Dermis microvascular lymphatic vessel endothelial cell (primary cell): ENCODE results near the gene KIF1B. TPM values are rescaled to one million over a fixed set of nuclear protein-coding genes. Genes with fewer than 3 reads are reported as not detected.

Source experiments
- DNase-seq, 2 donors: peaks; one replicate each; pipeline versions ENCODE4 v3.0.0 to v3.0.0-alpha.2; 2010; ENCODE audit warnings: low read depth in 2 of 2
- total RNA-seq: library from RNA; depleted of rRNA; stranded (reverse); fragments of >200 nt; gene quantifications from 2 replicates; pipeline ENCODE4 v1.2.1, GENCODE V29; 2014

KIF1B gene
- total RNA-seq, 1 donor from 2014 or later: 23.0 TPM

DNA sequence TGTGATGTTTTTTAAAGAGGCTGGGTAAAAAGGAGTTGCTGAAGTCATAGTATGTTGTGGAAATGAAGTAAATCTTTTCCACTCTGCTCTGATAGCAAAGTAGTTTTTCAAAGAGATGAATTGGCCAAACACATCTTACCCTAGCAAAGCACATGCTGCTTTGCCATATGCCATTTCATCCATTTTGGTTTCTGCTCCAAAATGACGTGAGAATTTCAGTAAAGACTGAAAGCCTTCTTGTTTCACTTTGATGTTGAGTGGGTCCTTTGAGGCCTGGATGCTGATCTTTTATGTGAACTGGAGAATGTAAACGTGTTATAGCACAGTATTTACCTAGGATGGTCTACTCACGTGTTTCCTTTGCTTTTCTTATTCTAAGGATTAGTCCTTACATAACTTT lies 115.2 kb downstream of the KIF1B start:
- DNase-seq: no peak

DNA sequence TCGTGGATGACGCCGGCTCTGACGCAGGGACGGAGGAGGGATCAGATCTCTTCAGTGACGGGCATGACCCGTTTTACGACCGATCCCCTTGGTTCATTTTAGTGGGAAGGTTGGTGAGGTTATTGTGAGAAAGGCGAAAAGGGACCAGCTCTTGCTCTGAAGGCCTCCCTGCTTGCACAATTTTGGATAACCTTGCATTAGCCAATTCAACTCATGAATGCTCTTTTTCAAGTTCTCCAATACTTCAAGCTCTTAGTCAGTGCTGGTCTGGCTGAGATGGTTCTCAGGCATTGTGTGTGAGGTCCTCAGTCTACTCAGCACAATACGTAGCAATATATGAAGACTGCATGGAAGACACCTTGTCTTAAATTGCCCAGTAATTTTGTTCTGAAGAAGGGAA lies 115.9 kb downstream of the KIF1B start:
- no peak for DNase-seq

DNA sequence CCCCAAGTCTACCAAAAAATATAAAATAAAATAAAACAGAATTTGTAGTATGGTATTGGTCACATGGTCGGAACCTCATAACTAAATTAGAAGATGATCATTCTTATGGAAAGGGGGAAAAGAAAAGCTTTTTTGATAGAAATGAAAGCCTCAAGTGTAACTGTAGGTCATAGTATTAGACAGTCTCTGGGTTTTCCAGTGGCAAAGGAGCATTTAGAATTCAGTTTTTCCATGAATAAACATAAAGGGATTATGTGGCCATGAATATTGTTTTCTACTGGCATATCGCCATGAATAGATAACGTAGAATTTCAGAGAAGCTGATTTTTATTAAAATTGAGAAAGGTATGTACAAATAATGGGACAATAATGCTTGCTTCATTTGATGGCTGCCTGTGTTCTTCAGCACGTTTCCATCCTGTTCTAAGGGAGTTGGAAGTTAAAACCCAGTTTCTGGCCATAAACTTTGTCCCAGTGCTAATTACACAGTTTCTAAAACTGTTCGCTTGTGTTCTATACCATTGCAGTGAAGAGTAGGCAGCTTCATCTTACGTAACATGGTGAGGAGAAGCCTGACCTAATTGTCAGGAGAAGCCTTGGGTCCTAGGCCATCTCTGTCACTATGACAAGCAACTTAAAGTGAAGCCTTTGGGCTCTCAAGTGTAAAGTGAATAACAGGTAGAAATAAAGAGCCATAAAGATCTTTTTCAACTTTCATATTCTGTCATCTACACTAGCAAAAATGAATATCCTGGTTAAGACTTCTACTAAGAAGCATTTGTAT lies 118.0 kb downstream of the KIF1B start:
- no peak for DNase-seq

DNA sequence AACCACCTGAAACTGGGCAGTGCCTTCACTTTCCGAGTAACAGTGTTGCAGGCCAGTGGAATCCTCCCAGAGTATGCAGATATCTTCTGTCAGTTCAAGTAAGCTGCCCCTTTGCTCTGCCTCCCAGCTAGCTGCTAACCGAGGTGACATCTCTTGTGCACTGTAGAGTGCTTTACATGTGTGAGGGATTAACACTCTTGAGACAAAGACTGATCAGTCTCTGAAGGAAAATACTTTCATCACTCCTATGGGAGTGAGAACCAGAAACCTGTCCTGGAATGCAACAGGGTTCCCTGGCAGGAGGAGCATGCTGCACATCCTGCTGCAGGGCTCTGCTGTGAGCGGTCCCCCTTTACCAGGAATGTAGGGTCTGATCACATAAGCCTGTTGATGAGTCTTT lies 127.1 kb downstream of the KIF1B start:
- no peak for DNase-seq

DNA sequence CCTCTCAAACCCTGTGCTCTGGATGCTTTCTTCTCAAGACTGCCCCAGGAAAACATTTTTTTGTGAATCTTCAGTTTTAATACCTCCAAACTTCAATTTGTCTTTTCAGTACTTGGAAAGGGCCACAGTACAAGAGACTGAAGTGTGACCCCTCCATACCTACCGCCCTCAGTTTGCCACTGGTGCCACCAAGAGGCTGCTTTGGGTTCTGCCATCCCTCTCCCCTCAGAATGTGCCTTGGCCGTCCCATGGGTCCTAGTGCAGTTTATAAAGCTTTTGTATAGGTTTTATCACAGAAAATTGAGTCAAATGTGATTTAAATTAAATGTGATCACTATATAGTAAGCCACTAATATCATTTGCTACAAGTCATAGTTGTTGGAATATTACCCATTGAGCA lies 127.7 kb downstream of the KIF1B start:
- DNase-seq: peak; percentile 33 to 73

DNA sequence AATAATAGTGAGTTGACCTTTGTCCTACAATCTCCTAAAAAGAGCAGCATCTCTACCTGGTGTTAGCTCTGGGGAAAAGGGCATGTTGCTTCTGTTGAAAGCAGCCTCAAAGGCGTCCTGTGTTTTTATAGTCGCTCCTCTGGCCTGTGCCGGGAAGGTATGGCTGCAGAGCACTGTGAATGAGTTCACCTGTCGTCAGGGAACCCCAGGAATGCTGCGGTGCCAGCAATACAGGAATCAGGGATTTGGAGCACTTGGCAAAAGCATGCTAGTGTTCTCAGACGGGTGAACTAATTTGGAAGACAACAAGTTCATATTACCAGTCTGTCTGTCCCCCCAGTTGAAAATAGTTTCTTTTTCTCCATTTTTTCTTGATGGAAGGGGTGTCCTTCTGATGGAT lies 128.2 kb downstream of the KIF1B start:
- peak in 1 of 2 donors; percentile 2 for DNase-seq

DNA sequence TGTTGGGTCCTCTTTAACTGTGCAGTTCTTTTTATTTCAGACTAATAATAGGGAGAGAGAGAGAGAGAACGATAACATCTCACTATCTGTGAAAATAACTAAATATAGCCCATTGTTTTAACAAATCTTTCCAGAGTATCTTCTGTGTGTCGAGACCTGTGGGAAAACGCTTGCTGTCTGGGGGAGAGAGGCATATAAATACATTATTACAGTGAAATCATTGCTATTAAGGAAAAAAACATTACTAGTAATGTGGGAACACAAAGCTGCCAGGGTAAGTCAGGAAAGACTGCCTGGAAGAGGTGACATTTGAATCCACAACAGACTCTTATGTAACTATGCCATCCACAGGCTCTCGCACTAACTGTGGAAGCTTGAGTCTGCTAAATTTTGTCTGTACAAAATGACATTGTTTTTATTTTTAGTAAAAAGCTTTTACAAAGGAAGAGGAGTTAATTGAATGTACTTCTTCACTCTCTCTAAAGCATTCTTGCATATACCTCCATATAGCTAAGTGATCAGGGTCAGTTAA lies 128.7 kb downstream of the KIF1B start:
- DNase-seq: peak; percentile 57 to 74

DNA sequence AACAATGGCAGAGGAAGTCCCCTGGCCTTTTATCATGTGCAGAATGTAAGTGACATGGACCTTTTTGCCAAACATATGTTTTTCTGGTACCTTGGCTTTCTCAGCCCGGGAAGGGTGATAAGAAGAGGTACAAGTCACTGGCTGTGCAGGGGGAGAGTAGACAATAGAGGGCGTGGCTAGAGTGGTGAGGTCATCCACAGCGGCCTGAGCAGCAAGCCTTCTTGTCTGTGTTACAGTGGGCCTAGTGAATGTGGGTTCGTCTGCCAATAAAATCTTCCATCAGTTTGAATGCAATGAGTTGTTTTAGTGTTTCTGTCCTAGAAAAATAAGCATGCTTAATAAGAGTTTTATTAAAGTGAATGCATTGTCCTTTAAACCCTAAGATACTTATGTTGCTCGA lies 129.4 kb downstream of the KIF1B start:
- peak; percentile 70 to 92 for DNase-seq

DNA sequence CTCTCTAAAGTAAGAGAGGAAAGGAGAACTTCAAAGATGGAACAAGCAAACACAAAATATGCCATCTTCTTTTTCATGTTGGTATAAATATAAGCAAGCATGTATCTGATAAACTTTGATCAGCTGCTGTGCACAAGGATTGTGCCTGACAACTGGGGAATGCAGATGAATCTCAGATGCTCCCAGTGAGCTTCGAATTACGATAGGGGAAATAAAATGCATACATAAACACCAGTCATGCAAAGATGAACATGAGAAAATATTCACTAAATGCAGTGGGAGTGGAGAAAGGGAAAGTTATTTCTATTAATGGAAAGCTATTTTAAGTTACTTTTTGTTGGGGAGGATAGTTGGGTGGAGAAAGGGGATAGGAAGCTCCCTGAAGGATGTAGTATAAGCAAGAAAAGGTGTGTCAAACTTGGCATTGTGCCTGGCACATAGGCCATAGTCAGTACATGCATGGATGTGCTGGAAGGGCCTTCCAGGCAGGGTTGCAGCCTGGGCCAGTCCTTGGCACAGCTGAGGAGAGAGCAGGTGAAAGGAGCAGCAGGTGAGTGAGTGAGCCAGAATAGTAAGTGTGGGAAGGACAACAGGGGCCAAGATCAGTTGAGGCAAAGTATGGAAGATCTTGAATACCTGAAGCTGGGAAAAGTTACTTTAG lies 130.7 kb downstream of the KIF1B start:
- DNase-seq: no peak

DNA sequence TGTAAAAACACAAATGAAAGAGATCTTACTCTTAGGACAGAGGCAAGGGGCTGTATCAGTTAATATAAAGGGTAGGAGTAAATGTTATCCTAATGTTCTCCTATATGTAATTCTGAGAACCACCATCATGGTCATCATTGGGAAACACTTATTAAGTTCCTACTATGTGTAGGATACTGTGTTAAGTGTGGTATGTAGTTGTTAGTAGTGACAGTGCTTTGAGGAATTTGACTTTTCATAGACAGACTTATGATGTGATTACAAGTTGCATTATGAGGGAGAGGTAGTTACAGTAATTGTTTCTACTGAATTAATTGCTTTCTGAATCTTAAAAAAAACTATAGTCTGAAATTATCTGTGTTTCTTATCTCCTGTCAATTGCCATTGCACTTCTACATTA lies 136.7 kb downstream of the KIF1B start:
- DNase-seq: no peak

DNA sequence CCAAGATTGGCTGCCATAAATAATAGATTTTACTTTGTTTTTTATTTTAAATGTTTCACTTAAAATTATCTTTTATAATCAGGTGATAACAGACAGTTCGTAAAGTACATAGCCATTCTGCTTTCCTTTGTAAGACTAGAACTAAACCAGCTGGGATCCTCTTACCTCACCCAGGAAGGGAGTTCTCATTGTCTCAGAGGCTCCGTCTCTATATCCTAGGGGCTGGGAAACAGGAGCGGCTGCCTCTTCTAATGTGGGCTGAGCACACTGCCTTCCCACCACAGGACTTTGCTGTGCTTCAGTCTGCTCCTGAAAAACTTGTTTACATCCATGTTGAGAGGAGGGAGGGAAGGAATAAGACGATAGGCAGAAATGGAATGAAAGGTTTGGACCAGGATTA lies 142.9 kb downstream of the KIF1B start:
- no peak for DNase-seq

DNA sequence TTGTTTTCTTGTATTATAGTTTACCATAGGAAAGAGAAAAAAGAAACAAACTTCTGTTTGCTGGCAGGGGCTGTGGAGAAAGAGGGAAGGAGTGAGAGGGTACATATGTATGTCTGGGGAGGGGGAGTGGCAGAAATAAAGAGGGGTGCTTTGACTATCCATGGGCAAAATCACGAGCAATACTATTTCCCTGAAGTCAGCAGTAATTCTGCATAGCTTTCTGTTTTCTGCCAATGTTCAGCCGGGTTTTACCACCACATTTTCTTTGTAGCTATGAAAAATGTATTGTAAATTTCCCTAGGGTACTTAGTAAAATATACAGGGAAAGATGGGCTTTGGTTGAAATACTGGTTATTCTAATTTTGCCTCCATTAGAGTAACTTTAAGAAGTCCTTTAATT lies 143.3 kb downstream of the KIF1B start:
- DNase-seq: no peak

DNA sequence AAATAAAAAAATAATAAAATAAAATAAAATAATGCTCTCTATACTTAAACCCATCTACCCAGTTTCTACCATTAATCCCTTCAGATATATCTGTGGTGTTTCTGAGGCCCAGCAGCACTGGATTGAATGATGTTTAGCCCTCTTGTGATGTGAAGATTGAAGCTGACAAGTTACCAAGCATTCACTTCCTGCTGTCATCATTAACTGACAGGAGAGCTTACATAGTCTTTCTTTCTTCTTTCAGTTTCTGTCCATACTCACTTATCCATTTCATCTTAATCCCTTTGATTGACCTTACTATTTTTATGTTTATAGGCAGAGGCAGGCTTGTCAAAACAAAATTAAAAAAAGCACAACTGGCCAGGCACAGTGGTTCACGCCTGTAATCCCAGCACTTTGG lies 149.7 kb downstream of the KIF1B start:
- no peak for DNase-seq

DNA sequence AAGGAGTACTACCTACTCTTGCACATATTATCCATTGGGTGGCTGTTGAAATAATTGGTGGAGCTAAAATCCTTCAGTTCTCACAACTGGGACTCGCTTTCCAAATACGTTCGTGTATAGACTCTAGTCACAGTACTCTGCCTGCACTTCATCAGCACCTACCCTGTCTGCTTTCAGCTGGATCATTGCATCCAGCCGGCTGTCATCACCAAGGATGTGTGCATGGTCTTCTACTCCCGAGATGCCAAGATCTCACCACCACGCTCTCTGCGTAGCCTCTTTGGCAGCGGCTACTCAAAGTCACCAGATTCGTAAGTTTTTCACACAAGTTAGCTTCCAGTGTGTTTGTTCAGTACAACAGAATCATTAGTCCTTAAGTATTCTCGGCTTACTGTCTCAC lies 151.1 kb downstream of the KIF1B start:
- no peak for DNase-seq

DNA sequence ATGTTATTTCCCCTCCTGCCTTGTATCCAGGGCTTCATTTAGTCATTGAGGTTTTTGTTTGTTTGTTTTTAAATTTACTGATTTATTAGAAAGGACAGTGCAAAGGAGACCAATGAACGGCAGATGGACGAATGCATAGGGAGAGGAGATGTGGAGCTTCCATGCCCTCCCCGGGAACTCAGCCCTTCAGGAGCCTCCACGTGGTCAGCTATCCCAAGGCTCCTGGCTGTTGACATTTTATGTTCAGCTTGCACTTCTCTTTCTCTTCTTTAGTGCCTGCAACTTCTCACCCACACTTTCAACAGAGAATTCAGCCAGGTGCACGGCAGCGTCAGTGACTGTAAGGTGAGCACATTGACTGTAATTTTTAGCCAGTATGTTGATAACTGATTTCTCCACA lies 157.8 kb downstream of the KIF1B start:
- DNase-seq: no peak

DNA sequence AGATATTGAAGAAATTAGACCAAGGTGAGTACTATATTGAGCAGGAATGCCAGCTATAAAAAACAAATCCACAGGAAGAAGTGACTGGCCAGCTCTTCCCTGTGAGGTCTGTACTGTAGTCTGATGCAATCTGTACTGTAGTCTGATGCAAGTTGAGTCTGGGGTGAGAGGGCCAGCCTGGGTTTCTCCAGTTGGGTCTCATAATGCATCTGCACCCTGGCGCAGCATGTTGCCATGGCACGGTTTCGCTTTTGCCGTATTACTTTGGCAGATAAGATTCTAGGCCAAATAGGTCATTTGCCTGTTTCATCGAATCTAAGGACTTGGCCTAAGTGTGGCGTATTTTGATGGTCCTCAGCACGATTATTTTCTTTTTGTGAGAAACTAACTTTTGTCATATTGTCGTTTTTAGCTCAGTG lies 164.1 kb downstream of the KIF1B start:
- DNase-seq: no peak

DNA sequence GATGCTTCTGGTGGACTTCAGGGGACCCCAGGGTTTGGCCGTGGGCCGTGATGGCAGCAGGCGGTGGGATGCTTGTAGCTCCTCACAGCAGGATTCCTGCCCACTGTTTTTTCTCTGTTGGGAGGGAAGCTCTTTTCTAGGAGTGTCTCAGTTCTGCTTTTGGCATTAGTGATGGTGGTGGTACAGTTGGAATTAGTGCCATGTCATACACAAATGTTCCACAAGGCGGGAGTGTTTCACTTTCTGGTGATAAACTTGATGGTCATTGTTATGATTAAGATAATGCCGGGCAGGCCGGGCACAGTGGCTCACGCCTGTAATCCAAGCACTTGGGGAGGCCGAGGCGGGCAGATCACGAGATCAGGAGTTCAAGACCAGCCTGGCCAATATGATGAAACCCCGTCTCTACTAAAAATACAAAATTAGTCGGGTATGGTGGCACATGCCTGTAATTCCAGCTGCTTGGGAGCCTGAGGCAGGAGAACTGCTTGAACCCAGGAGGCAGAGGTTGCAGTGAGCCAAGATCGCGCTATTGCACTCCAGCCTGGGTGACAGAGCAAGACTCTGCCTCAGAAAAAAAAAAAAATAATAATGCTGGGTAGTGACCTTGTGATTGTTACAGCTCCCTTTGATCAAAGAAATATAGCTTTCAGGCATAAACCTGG lies 167.1 kb downstream of the KIF1B start:
- DNase-seq: peak; percentile 57 to 81

DNA sequence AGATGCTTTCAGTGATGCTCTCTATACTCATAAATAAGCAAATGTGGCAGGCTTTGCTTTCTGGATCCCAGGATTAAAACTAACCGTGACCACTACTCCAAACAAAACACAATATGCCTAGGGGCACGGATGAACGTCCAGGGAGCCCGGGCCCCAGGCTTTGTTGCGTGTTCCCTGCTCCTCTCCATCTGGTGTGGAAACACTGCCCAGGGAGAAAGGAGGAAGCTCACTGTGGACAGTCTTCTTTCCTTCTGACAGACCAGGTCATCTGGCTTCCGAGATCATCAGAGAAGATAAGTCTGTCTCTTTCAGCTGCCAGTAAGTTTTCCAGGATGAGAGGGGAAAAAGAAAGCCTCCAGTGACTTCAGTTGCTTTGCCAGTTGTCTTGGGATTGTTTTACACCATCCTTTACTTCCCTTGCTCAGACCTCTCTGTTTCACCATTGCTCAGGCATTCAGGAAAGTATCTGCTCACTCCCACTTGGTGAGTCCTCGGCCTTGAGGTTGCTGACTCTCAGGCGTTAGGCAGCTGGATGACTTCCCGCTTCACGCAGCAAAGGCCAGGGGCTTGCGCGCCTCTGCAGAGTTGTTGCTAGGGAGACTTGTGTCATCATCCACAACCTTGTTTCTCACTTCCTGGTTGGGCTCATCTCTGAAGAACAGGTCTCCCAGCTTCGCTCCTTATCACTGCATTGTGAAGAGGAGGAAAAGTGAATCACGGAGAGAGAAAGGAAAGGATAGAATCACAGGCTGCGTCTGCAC lies 167.9 kb downstream of the KIF1B start:
- DNase-seq: peak in 1 of 2 donors; percentile 85

DNA sequence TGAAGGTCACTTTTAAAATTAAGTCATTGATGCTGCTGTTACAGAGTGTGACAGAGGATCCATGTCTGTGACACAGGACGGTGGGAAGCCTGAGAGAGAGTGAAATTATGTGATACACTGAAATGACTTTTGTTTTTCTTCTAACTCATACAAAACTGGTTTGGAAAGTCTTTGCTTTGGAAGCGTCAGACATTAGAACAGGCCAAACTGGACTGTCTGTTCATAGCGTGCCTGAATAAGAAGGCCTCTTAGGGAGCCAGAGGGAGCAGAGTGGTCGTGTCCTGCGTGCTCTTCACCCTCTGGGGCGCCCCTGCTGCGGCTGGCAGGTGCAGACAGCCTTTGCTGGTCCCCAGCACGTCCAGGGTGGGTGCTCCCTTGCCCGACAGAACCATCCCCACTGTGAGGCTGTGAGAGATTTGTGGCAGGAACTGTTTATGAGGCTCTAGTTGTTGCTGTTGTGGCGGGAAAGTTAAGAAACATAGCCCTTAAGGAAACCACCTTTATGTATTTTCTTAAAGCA lies 168.8 kb downstream of the KIF1B start:
- no peak for DNase-seq

DNA sequence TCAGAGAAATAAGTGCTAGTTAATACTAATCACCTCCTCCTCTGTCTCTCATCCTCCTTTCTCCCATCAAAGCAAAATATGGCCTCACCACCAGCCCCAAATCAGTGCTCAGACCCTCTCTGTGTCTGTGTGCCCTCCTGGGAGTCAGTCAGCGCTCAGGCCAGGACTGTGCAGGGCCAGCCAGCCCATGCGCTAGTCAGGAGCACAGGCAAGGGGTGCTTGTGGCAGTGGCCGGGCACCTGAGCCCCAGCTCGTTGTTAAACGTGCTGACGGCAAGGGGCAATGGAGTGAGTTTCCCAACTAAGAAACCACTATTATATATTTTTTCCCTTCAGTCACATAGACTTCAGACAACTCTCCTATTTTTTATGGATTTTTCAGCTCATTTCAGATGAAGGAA lies 169.3 kb downstream of the KIF1B start:
- no peak for DNase-seq

DNA sequence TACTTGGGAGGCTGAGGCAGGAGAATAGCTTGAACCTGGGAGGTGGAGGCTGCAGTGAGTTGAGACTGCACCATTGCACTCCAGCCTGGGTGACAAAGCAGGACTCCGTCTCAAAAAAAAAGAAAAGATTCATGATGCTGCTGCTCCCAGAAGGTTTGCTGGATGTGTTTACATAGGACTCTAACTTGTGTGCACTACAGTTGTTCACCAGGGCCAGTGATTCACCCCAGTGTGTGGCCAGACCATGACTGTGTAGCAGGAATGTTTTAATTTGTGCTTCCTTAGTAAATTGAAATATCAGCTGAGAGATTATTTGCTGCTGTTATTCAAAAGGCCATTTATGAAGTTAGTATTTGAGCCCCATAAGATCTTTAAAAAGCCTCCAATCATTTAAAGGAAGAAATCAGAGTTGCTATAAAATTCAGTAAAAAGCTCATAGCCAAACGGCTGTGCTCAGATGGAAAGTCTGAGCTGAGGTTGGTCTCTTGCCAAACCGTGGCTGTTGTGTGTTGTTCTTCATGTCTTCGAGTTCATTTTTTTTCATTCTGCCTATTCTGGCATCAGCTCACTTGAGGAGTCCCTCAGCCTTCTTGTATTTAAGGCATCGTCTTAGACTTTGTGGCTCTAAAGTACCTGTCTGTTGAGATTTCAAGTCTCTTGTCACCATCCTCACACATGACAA lies 170.4 kb downstream of the KIF1B start:
- DNase-seq: peak in 1 of 2 donors; percentile 47
